ENCODE data around the gene LCP2.

The LCP2 gene

GRCh38 chr5:170297589-170298462, at the start of gene LCP2:
LCP2 (minus strand) TSS chr5:170297777; CDS start chr5:170297611, 166 bp downstream.
- no peak for DNase-seq (ENCODE audit: low spot score)

- no peak for DNase-seq (ENCODE audit: low spot score)
Observed at GRCh38 chr5:170347022-170347567, 49.5 kb upstream of the LCP2 start.

- no peak for DNase-seq (ENCODE audit: low spot score)
Observed at GRCh38 chr5:170345971-170346370, 48.4 kb upstream of the LCP2 start.

- no peak for DNase-seq (ENCODE audit: low spot score)
Observed at GRCh38 chr5:170343177-170343576, 45.6 kb upstream of the LCP2 start.

GRCh38 chr5:170342153-170342725, 44.7 kb upstream of the LCP2 start:
- no peak for DNase-seq (ENCODE audit: low spot score)

- no peak for DNase-seq (ENCODE audit: low spot score)
Observed at GRCh38 chr5:170341545-170341944, 44.0 kb upstream of the LCP2 start.

GRCh38 chr5:170339780-170340167, 42.2 kb upstream of the LCP2 start:
- no peak for DNase-seq (ENCODE audit: low spot score)

GRCh38 chr5:170338933-170339779, 41.6 kb upstream of the LCP2 start:
- no peak for DNase-seq (ENCODE audit: low spot score)

- no peak for DNase-seq (ENCODE audit: low spot score)
Observed at GRCh38 chr5:170338291-170338690, 40.7 kb upstream of the LCP2 start.

GRCh38 chr5:170337045-170337733, 39.6 kb upstream of the LCP2 start:
- DNase-seq (ENCODE audit: low spot score): no peak

GRCh38 chr5:170336065-170336464, 38.5 kb upstream of the LCP2 start:
- no peak for DNase-seq (ENCODE audit: low spot score)

- no peak for DNase-seq (ENCODE audit: low spot score)
Observed at GRCh38 chr5:170334626-170335025, 37.0 kb upstream of the LCP2 start.

GRCh38 chr5:170333161-170333910, 35.8 kb upstream of the LCP2 start:
- DNase-seq (ENCODE audit: low spot score): no peak

- no peak for DNase-seq (ENCODE audit: low spot score)
Observed at GRCh38 chr5:170332058-170332457, 34.5 kb upstream of the LCP2 start.

GRCh38 chr5:170330568-170331054, 33.0 kb upstream of the LCP2 start:
- DNase-seq (ENCODE audit: low spot score): no peak

GRCh38 chr5:170329524-170329923, 31.9 kb upstream of the LCP2 start:
- no peak for DNase-seq (ENCODE audit: low spot score)

- no peak for DNase-seq (ENCODE audit: low spot score)
Observed at GRCh38 chr5:170327829-170328228, 30.3 kb upstream of the LCP2 start.

GRCh38 chr5:170327168-170327567, 29.6 kb upstream of the LCP2 start:
- DNase-seq (ENCODE audit: low spot score): no peak

- no peak for DNase-seq (ENCODE audit: low spot score)
Observed at GRCh38 chr5:170319301-170319700, 21.7 kb upstream of the LCP2 start.

GRCh38 chr5:170317499-170317898, 19.9 kb upstream of the LCP2 start:
- DNase-seq (ENCODE audit: low spot score): no peak

- DNase-seq (ENCODE audit: low spot score): no peak
Observed at GRCh38 chr5:170316937-170317336, 19.4 kb upstream of the LCP2 start.
